Measurements from ENCODE around the gene SUGCT.
"Not testable (repeated sequence)": the region's sequence is repeated elsewhere in the genome, so short reads cannot be mapped to it uniquely, and the experiment has no call there.

SUGCT gene

GRCh38 chr7:40197527-40197926 lies 62.7 kb downstream of the SUGCT start:
- TF ChIP-seq SPI1 (IDR thresholded peaks at IDR 0.05; ENCODE audit: low read depth, low read length) (no peak), POLR2AphosphoS5 (IDR thresholded peaks at IDR 0.05; ENCODE audit: low read depth, low read length) (no peak), POLR2A (IDR thresholded peaks at IDR 0.05; ENCODE audit: low read depth, low read length) (no peak), PAX5 (IDR thresholded peaks at IDR 0.05; ENCODE audit: insufficient read depth, low read length, severe bottlenecking) (no peak), TAF1 (IDR thresholded peaks at IDR 0.05; ENCODE audit: low read depth, low read length) (no peak), POU2F2 (IDR thresholded peaks at IDR 0.05; ENCODE audit: low read depth, low read length) (no peak)
- FAIRE-seq (no peak), DNase-seq (ENCODE audit: insufficient read length, low spot score) (no peak)

GRCh38 chr7:40199076-40199802 lies 64.4 kb downstream of the SUGCT start:
- DNase-seq (ENCODE audit: insufficient read length, low spot score) = no peak
- TF ChIP-seq SPI1 (IDR thresholded peaks at IDR 0.05; ENCODE audit: low read depth, low read length) (no peak), TAF1 (IDR thresholded peaks at IDR 0.05; ENCODE audit: low read depth, low read length) (no peak), POLR2A (IDR thresholded peaks at IDR 0.05; ENCODE audit: low read depth, low read length) (no peak), PAX5 (IDR thresholded peaks at IDR 0.05; ENCODE audit: insufficient read depth, low read length, severe bottlenecking) (no peak), POLR2AphosphoS5 (IDR thresholded peaks at IDR 0.05; ENCODE audit: low read depth, low read length) (no peak), POU2F2 (IDR thresholded peaks at IDR 0.05; ENCODE audit: low read depth, low read length) (no peak)
- no peak for FAIRE-seq

- TF ChIP-seq POLR2AphosphoS5 (IDR thresholded peaks at IDR 0.05; ENCODE audit: low read depth, low read length) = no peak
- no peak for TF ChIP-seq POU2F2 (IDR thresholded peaks at IDR 0.05; ENCODE audit: low read depth, low read length)
- no peak for TF ChIP-seq SPI1 (IDR thresholded peaks at IDR 0.05; ENCODE audit: low read depth, low read length)
- no peak for TF ChIP-seq PAX5 (IDR thresholded peaks at IDR 0.05; ENCODE audit: insufficient read depth, low read length, severe bottlenecking)
- TF ChIP-seq TAF1 (IDR thresholded peaks at IDR 0.05; ENCODE audit: low read depth, low read length) = no peak
- TF ChIP-seq POLR2A (IDR thresholded peaks at IDR 0.05; ENCODE audit: low read depth, low read length) = no peak
- DNase-seq (ENCODE audit: insufficient read length, low spot score) (no peak), FAIRE-seq (no peak)
These were observed 66.0 kb downstream of the SUGCT start for GRCh38 chr7:40200791-40201190.

- FAIRE-seq = no peak
- no peak for TF ChIP-seq POLR2A (IDR thresholded peaks at IDR 0.05; ENCODE audit: low read depth, low read length)
- TF ChIP-seq POLR2AphosphoS5 (IDR thresholded peaks at IDR 0.05; ENCODE audit: low read depth, low read length) = no peak
- TF ChIP-seq PAX5 (IDR thresholded peaks at IDR 0.05; ENCODE audit: insufficient read depth, low read length, severe bottlenecking) = no peak
- TF ChIP-seq SPI1 (IDR thresholded peaks at IDR 0.05; ENCODE audit: low read depth, low read length) = no peak
- TF ChIP-seq POU2F2 (IDR thresholded peaks at IDR 0.05; ENCODE audit: low read depth, low read length) = no peak
These were observed 68.0 kb downstream of the SUGCT start for GRCh38 chr7:40202851-40203250.

GRCh38 chr7:40204581-40204980 lies 69.8 kb downstream of the SUGCT start:
- DNase-seq (ENCODE audit: insufficient read length, low spot score) (no peak), FAIRE-seq (no peak)
- TF ChIP-seq POLR2AphosphoS5 (IDR thresholded peaks at IDR 0.05; ENCODE audit: low read depth, low read length) = no peak
- no peak for TF ChIP-seq POLR2A (IDR thresholded peaks at IDR 0.05; ENCODE audit: low read depth, low read length)
- TF ChIP-seq SPI1 (IDR thresholded peaks at IDR 0.05; ENCODE audit: low read depth, low read length) = no peak
- TF ChIP-seq POU2F2 (IDR thresholded peaks at IDR 0.05; ENCODE audit: low read depth, low read length) = no peak
- TF ChIP-seq TAF1 (IDR thresholded peaks at IDR 0.05; ENCODE audit: low read depth, low read length) = no peak
- no peak for TF ChIP-seq PAX5 (IDR thresholded peaks at IDR 0.05; ENCODE audit: insufficient read depth, low read length, severe bottlenecking)

More at GRCh38 chr7:40202851-40203250, 68.0 kb downstream of the SUGCT start:
- no peak for DNase-seq (ENCODE audit: insufficient read length, low spot score)

GRCh38 chr7:40205992-40206391 lies 71.2 kb downstream of the SUGCT start:
- FAIRE-seq (no peak), DNase-seq (ENCODE audit: insufficient read length, low spot score) (no peak)
- TF ChIP-seq PAX5 (IDR thresholded peaks at IDR 0.05; ENCODE audit: insufficient read depth, low read length, severe bottlenecking) (no peak), POLR2A (IDR thresholded peaks at IDR 0.05; ENCODE audit: low read depth, low read length) (no peak), POLR2AphosphoS5 (IDR thresholded peaks at IDR 0.05; ENCODE audit: low read depth, low read length) (no peak), SPI1 (IDR thresholded peaks at IDR 0.05; ENCODE audit: low read depth, low read length) (no peak), POU2F2 (IDR thresholded peaks at IDR 0.05; ENCODE audit: low read depth, low read length) (no peak), TAF1 (IDR thresholded peaks at IDR 0.05; ENCODE audit: low read depth, low read length) (no peak)

- no peak for TF ChIP-seq POLR2A (IDR thresholded peaks at IDR 0.05; ENCODE audit: low read depth, low read length)
- no peak for TF ChIP-seq SPI1 (IDR thresholded peaks at IDR 0.05; ENCODE audit: low read depth, low read length)
- no peak for TF ChIP-seq TAF1 (IDR thresholded peaks at IDR 0.05; ENCODE audit: low read depth, low read length)
- TF ChIP-seq POLR2AphosphoS5 (IDR thresholded peaks at IDR 0.05; ENCODE audit: low read depth, low read length) = no peak
- no peak for TF ChIP-seq POU2F2 (IDR thresholded peaks at IDR 0.05; ENCODE audit: low read depth, low read length)
- no peak for TF ChIP-seq PAX5 (IDR thresholded peaks at IDR 0.05; ENCODE audit: insufficient read depth, low read length, severe bottlenecking)
- FAIRE-seq = peak; percentile 80
These were observed 76.6 kb downstream of the SUGCT start for GRCh38 chr7:40211276-40212003.

GRCh38 chr7:40213291-40213690 lies 78.5 kb downstream of the SUGCT start:
- FAIRE-seq = no peak
- no peak for DNase-seq (ENCODE audit: insufficient read length, low spot score)
- TF ChIP-seq PAX5 (IDR thresholded peaks at IDR 0.05; ENCODE audit: insufficient read depth, low read length, severe bottlenecking) = no peak
- TF ChIP-seq TAF1 (IDR thresholded peaks at IDR 0.05; ENCODE audit: low read depth, low read length) = no peak
- TF ChIP-seq POLR2A (IDR thresholded peaks at IDR 0.05; ENCODE audit: low read depth, low read length) = no peak
- no peak for TF ChIP-seq SPI1 (IDR thresholded peaks at IDR 0.05; ENCODE audit: low read depth, low read length)
- no peak for TF ChIP-seq POU2F2 (IDR thresholded peaks at IDR 0.05; ENCODE audit: low read depth, low read length)
- TF ChIP-seq POLR2AphosphoS5 (IDR thresholded peaks at IDR 0.05; ENCODE audit: low read depth, low read length) = no peak

More at GRCh38 chr7:40211276-40212003, 76.6 kb downstream of the SUGCT start:
- DNase-seq (ENCODE audit: insufficient read length, low spot score) = no peak

GRCh38 chr7:40213856-40214255 lies 79.1 kb downstream of the SUGCT start:
- TF ChIP-seq TAF1 (IDR thresholded peaks at IDR 0.05; ENCODE audit: low read depth, low read length) = no peak
- TF ChIP-seq POLR2A (IDR thresholded peaks at IDR 0.05; ENCODE audit: low read depth, low read length) = no peak
- no peak for TF ChIP-seq PAX5 (IDR thresholded peaks at IDR 0.05; ENCODE audit: insufficient read depth, low read length, severe bottlenecking)
- no peak for TF ChIP-seq POLR2AphosphoS5 (IDR thresholded peaks at IDR 0.05; ENCODE audit: low read depth, low read length)
- no peak for TF ChIP-seq POU2F2 (IDR thresholded peaks at IDR 0.05; ENCODE audit: low read depth, low read length)
- no peak for TF ChIP-seq SPI1 (IDR thresholded peaks at IDR 0.05; ENCODE audit: low read depth, low read length)
- FAIRE-seq (no peak), DNase-seq (ENCODE audit: insufficient read length, low spot score) (no peak)

- DNase-seq (ENCODE audit: insufficient read length, low spot score); FAIRE-seq: not testable (repeated sequence)
These were observed 83.8 kb downstream of the SUGCT start for GRCh38 chr7:40218612-40219011.
